Osteoblast (primary cell): Measurements from ENCODE around the gene DTNBP1. TPM values are rescaled to one million over a fixed set of nuclear protein-coding genes. Genes with fewer than 3 reads are reported as not detected.

Experiments used
- DNase-seq: peaks from one replicate; pipeline ENCODE4 v3.0.0; 2011; ENCODE audit warnings: low spot score, mixed read lengths; ENCODE audit not compliant: insufficient read length; ENCODE audit errors: missing footprints
- H2AFZ ChIP-seq: 2 replicates; pipeline ENCODE4 v1.6.0; 2011; ENCODE audit warnings: mild to moderate bottlenecking, low read length
- H3K27ac ChIP-seq: 2 replicates; pipeline ENCODE4 v1.5.1; 2011; ENCODE audit warnings: mild to moderate bottlenecking, low read depth, low read length, moderate library complexity
- H3K27me3 ChIP-seq: 2 replicates; pipeline ENCODE4 v1.6.0; 2012; ENCODE audit warnings: mild to moderate bottlenecking, control low read depth, inconsistent platforms, low read length, moderate library complexity; ENCODE audit not compliant: insufficient read depth
- H3K36me3 ChIP-seq: 2 replicates; pipeline ENCODE4 v1.5.1; 2011; ENCODE audit warnings: mild to moderate bottlenecking, low read length, control low read depth, moderate library complexity; ENCODE audit not compliant: insufficient read depth
- H3K4me1 ChIP-seq: 2 replicates; pipeline ENCODE4 v1.5.1; 2011; ENCODE audit warnings: mild to moderate bottlenecking, low read length, control low read depth, moderate library complexity; ENCODE audit not compliant: insufficient read depth
- H3K4me2 ChIP-seq: 2 replicates; pipeline ENCODE4 v1.6.0; 2011; ENCODE audit warnings: mild to moderate bottlenecking, low read length; ENCODE audit not compliant: insufficient read depth
- H3K4me3 ChIP-seq: fragments of 200-600 bp; sonication (generic); 3 replicates; pipeline ENCODE4 v1.5.1; 2012; ENCODE audit warnings: mild to moderate bottlenecking, low read length, inconsistent platforms; ENCODE audit not compliant: insufficient read depth
- H3K79me2 ChIP-seq: 2 replicates; pipeline ENCODE4 v1.6.0; 2012; ENCODE audit warnings: mild to moderate bottlenecking, low read length, control low read depth, inconsistent platforms; ENCODE audit not compliant: insufficient read depth
- H3K9me3 ChIP-seq: 2 replicates; pipeline ENCODE4 v1.5.1; 2011; ENCODE audit warnings: low read depth, low read length, control low read depth
- H4K20me1 ChIP-seq: 2 replicates; pipeline ENCODE4 v1.6.0; 2012; ENCODE audit warnings: mild to moderate bottlenecking, low read length, control low read depth; ENCODE audit not compliant: insufficient read depth
- CTCF ChIP-seq: IDR thresholded peaks from 2 replicates; pipeline ENCODE4 v1.5.1; 2011; ENCODE audit warnings: mild to moderate bottlenecking, low read depth, low read length, moderate library complexity; ENCODE audit errors: extremely low read depth
- total RNA-seq: library from RNA; depleted of rRNA; stranded (reverse); fragments of >200 nt; gene quantifications from 2 replicates; pipeline ENCODE4 v1.2.3, GENCODE V29; 2012

Gene DTNBP1
- total RNA-seq, 1 donor: 5.8 TPM

DNA sequence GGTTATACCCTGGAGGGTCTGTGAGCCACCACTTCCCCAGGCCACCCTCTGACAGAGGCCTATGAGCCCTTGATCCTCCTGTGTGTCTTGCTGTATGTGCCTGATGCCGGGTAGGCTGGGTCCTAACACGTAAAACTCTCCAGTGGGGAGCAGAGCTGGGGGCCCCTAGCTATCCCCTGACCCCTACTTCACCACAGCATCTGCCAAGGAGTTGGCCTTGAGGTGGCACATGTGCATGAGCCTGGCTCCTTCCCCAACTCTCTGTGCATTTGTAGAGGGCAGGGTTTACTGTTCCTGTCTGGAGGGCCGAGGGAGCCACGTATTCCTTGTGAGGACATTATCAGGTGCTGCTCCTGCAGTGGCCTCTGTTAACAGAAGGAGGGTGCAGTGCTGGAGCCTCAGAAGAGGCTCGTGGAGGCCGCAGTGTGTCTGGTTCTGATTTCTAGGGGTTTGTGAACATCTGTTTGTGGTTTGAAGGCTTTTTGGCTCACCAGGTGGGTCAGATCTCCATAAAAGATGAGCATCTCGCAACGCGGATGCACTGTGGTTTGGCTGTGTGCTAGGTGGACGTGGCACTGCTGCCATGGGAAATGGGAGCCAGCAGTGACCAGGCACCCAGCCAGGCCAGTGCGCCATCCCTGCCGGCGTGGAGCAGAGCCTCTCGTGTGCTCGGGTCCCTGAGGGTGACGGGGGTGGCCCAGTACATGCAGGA lies 152.1 kb downstream of the DTNBP1 start:
- no peak overlapping the region for H3K4me2 ChIP-seq
- H3K9me3 ChIP-seq: no peaks in the 10 kb centered on the region
- no peak overlapping the region for H3K4me3 ChIP-seq
- no peak overlapping the region for H3K27ac ChIP-seq
- peaks cover 5% of the 10 kb centered on the region for H3K4me1 ChIP-seq
- H4K20me1 ChIP-seq: peaks cover 13% of the 10 kb centered on the region
- no peaks in the 10 kb centered on the region for H3K27me3 ChIP-seq
- no peak overlapping the region for H2AFZ ChIP-seq
- peaks cover 30% of the 10 kb centered on the region for H3K36me3 ChIP-seq
- peaks cover 14% of the 10 kb centered on the region for H3K79me2 ChIP-seq
- TF ChIP-seq CTCF: no peak
- peak; percentile 52 for DNase-seq

GRCh38 chr6:15510121-15510520 lies 152.7 kb downstream of the DTNBP1 start:
- Histone ChIP-seq H3K4me3 (no peak overlapping the region), H3K4me2 (no peak overlapping the region), H3K9me3 (no peaks in the 10 kb centered on the region), H3K27me3 (no peaks in the 10 kb centered on the region), H2AFZ (no peak overlapping the region), H3K79me2 (peaks cover 18% of the 10 kb centered on the region), H3K27ac (no peak overlapping the region), H3K36me3 (peaks cover 27% of the 10 kb centered on the region), H4K20me1 (peaks cover 18% of the 10 kb centered on the region), H3K4me1 (peaks cover 10% of the 10 kb centered on the region)
- no peak for TF ChIP-seq CTCF
- no peak for DNase-seq

GRCh38 chr6:15509335-15509933 lies 153.4 kb downstream of the DTNBP1 start:
- no peak for TF ChIP-seq CTCF
- H3K27me3 ChIP-seq: no peaks in the 10 kb centered on the region
- H3K4me2 ChIP-seq: no peak overlapping the region
- H3K4me1 ChIP-seq: peaks cover 14% of the 10 kb centered on the region
- H3K79me2 ChIP-seq: peaks cover 18% of the 10 kb centered on the region
- peaks cover 26% of the 10 kb centered on the region for H3K36me3 ChIP-seq
- no peaks in the 10 kb centered on the region for H3K9me3 ChIP-seq
- peaks cover 18% of the 10 kb centered on the region for H4K20me1 ChIP-seq
- H3K27ac ChIP-seq: no peak overlapping the region
- no peak overlapping the region for H3K4me3 ChIP-seq
- DNase-seq: peak; percentile 44
- no peak overlapping the region for H2AFZ ChIP-seq

GRCh38 chr6:15508931-15509330 lies 153.9 kb downstream of the DTNBP1 start:
- Histone ChIP-seq H3K4me3 (no peak overlapping the region), H3K4me2 (no peak overlapping the region), H3K27me3 (no peaks in the 10 kb centered on the region), H4K20me1 (peaks cover 23% of the 10 kb centered on the region), H3K9me3 (no peaks in the 10 kb centered on the region), H3K4me1 (peaks cover 16% of the 10 kb centered on the region), H3K27ac (no peak overlapping the region), H3K36me3 (peaks cover 26% of the 10 kb centered on the region), H3K79me2 (peaks cover 18% of the 10 kb centered on the region), H2AFZ (no peak overlapping the region)
- no peak for TF ChIP-seq CTCF
- DNase-seq: no peak
